Neural progenitor cell (in vitro differentiated cells): Measurements from ENCODE around the gene TMEM94.

ENCODE experiments used
- EZH2 ChIP-seq: fragments of 200-600 bp; sonication (generic); IDR thresholded peaks from 2 replicates; pipeline ENCODE4 v1.6.1; 2017; ENCODE audit warnings: antibody characterized with exemption, mild to moderate bottlenecking, moderate library complexity
- TF ChIP-seq, protein P1 (sequence below): fragments of 200-600 bp; sonication (generic); IDR thresholded peaks from 2 replicates; pipeline ENCODE4 v1.5.1; 2017; ENCODE audit warnings: antibody characterized with exemption, mild to moderate bottlenecking

- TF ChIP-seq, protein P1, sequence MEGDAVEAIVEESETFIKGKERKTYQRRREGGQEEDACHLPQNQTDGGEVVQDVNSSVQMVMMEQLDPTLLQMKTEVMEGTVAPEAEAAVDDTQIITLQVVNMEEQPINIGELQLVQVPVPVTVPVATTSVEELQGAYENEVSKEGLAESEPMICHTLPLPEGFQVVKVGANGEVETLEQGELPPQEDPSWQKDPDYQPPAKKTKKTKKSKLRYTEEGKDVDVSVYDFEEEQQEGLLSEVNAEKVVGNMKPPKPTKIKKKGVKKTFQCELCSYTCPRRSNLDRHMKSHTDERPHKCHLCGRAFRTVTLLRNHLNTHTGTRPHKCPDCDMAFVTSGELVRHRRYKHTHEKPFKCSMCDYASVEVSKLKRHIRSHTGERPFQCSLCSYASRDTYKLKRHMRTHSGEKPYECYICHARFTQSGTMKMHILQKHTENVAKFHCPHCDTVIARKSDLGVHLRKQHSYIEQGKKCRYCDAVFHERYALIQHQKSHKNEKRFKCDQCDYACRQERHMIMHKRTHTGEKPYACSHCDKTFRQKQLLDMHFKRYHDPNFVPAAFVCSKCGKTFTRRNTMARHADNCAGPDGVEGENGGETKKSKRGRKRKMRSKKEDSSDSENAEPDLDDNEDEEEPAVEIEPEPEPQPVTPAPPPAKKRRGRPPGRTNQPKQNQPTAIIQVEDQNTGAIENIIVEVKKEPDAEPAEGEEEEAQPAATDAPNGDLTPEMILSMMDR = no peak
- TF ChIP-seq EZH2 = no peak
Measured at GRCh38 chr17:75418531-75418930, 37.9 kb upstream of the TMEM94 start.
